ENCODE results near the gene CEP72. TPM values are rescaled to one million over a fixed set of nuclear protein-coding genes. Genes with fewer than 3 reads are reported as not detected.
"Not testable (repeated sequence)": the region's sequence is repeated elsewhere in the genome, so short reads cannot be mapped to it uniquely, and the experiment has no call there.

The CEP72 gene
- total RNA-seq, 1 donor from 2014 or later = 11.9 TPM

DNA sequence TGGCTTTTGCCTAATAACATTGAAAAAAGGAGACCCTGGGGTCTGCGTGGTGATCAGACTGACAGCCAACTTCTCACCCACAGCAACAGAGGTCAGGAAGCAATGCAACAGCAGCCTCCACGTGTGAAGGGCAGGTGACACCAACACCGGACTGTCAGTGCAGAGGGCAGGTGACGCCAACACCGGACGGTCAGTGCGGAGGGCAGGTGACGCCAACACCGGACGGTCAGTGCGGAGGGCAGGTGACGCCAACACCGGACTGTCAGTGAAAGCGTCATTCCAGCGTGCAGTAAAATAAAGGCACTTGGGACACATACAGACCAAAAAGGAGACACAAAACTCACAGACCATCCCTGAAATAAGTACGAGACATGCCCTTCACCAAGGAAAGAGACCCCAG lies 37.2 kb upstream of the CEP72 start:
- Mint-ChIP-seq H3K9me3 (ENCODE audit: unreplicated experiment) (peaks cover 3% of the 10 kb centered on the region), H3K27ac (ENCODE audit: unreplicated experiment) (no peak overlapping the region), H3K4me3 (ENCODE audit: unreplicated experiment) (no peak overlapping the region), H3K4me1 (ENCODE audit: unreplicated experiment) (no peaks in the 10 kb centered on the region), H3K27me3 (ENCODE audit: unreplicated experiment) (peaks cover 4% of the 10 kb centered on the region), H3K36me3 (ENCODE audit: low read depth, unreplicated experiment) (peaks cover 5% of the 10 kb centered on the region)
- no peak for DNase-seq (ENCODE audit: low spot score)
- TF ChIP-seq, protein P1, sequence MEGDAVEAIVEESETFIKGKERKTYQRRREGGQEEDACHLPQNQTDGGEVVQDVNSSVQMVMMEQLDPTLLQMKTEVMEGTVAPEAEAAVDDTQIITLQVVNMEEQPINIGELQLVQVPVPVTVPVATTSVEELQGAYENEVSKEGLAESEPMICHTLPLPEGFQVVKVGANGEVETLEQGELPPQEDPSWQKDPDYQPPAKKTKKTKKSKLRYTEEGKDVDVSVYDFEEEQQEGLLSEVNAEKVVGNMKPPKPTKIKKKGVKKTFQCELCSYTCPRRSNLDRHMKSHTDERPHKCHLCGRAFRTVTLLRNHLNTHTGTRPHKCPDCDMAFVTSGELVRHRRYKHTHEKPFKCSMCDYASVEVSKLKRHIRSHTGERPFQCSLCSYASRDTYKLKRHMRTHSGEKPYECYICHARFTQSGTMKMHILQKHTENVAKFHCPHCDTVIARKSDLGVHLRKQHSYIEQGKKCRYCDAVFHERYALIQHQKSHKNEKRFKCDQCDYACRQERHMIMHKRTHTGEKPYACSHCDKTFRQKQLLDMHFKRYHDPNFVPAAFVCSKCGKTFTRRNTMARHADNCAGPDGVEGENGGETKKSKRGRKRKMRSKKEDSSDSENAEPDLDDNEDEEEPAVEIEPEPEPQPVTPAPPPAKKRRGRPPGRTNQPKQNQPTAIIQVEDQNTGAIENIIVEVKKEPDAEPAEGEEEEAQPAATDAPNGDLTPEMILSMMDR (IDR thresholded peaks at IDR 0.05; ENCODE audit: unreplicated experiment) = no peak

DNA sequence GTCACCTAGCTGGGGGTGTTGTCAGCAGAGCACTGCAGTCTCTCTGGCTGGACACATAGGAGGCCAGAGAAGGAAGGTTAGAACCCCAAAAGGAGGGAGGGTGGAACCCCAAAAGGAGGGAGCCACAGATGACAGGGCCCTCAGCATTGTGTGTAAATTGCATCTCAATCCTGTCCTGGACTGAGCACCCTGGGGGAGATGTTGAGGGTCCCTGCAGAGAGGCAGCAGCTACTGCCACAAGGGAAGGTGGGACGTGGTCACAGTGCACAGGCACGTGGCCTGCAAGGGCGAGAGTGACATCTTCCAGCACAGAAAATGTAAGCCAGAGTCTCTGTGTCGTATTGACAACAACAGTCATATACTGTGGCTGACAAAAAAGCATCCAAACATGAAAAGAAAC lies 36.5 kb upstream of the CEP72 start:
- Mint-ChIP-seq H3K27me3 (ENCODE audit: unreplicated experiment) (peaks cover 4% of the 10 kb centered on the region), H3K27ac (ENCODE audit: unreplicated experiment) (no peak overlapping the region), H3K4me3 (ENCODE audit: unreplicated experiment) (no peak overlapping the region), H3K9me3 (ENCODE audit: unreplicated experiment) (peaks cover 3% of the 10 kb centered on the region), H3K4me1 (ENCODE audit: unreplicated experiment) (no peaks in the 10 kb centered on the region), H3K36me3 (ENCODE audit: low read depth, unreplicated experiment) (peaks cover 5% of the 10 kb centered on the region)
- DNase-seq (ENCODE audit: low spot score) = no peak
- TF ChIP-seq, protein P1 (IDR thresholded peaks at IDR 0.05; ENCODE audit: unreplicated experiment) = no peak

DNA sequence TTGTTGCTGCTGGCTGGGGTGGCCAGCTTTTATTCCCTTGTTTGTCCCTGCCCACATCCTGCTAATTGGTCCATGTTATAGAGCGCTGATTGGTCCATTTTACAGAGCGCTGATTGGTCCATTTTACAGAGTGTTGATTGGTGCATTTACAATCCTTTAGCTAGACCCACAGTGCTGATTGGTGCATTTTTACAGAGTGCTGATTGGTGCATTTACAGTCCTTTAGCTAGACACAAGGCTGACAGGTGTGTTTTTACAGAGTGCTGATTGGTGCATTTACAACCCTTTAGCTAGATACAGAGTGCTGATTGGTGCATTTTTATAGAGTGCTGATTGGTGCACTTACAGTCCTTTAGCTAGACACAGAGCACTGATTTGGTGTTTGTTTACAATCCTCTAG lies 34.9 kb upstream of the CEP72 start:
- H3K4me3 Mint-ChIP-seq (ENCODE audit: unreplicated experiment); H3K9me3 Mint-ChIP-seq (ENCODE audit: unreplicated experiment); H3K4me1 Mint-ChIP-seq (ENCODE audit: unreplicated experiment); DNase-seq (ENCODE audit: low spot score); H3K27me3 Mint-ChIP-seq (ENCODE audit: unreplicated experiment); H3K27ac Mint-ChIP-seq (ENCODE audit: unreplicated experiment); H3K36me3 Mint-ChIP-seq (ENCODE audit: low read depth, unreplicated experiment): not testable (repeated sequence)

DNA sequence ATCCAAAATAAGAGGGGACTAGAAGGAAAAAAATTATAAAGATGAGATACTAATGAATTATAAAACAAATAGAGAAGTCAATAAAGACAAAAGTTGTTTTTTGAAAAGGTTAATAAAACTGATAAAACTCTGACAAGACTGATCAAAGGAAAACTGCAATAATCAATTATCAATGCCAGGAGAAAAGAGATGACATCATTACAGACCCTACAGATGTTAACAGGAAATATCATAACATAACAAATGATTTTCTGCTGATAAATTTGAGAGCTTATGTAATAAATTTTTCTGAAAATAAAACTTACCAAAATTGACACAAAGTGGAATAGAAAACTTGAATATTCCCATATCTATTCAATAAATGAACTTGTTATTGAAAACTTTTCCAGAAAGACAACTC lies 34.3 kb upstream of the CEP72 start:
- H3K36me3 Mint-ChIP-seq (ENCODE audit: low read depth, unreplicated experiment) = peaks cover 5% of the 10 kb centered on the region
- no peak overlapping the region for H3K27ac Mint-ChIP-seq (ENCODE audit: unreplicated experiment)
- peaks cover 7% of the 10 kb centered on the region for H3K27me3 Mint-ChIP-seq (ENCODE audit: unreplicated experiment)

DNA sequence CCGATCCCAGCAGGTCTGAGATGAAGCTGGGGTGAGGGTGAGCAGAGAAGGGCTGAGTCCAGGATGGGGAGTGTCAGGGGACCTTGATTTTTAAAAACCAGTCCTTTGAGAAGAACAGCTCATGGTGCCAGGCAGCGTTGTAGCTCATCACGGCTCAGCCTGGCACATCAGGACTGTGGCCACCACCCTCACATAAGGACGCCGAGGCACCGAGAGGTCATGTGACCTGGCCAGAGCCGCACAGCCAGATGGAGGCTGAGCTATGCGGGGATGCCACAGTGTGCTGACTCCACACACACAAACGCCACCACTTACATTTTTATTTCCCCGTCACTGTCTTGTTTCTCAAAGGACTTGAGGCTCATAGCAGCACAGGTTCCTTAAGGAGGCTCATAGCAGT lies 32.9 kb upstream of the CEP72 start:
- Mint-ChIP-seq H3K4me3 (ENCODE audit: unreplicated experiment) (no peak overlapping the region), H3K27ac (ENCODE audit: unreplicated experiment) (no peak overlapping the region), H3K4me1 (ENCODE audit: unreplicated experiment) (no peaks in the 10 kb centered on the region), H3K36me3 (ENCODE audit: low read depth, unreplicated experiment) (peaks cover 5% of the 10 kb centered on the region), H3K27me3 (ENCODE audit: unreplicated experiment) (peaks cover 6% of the 10 kb centered on the region), H3K9me3 (ENCODE audit: unreplicated experiment) (peaks cover 3% of the 10 kb centered on the region)
- TF ChIP-seq, protein P1 (IDR thresholded peaks at IDR 0.05; ENCODE audit: unreplicated experiment) = no peak
- DNase-seq (ENCODE audit: low spot score) = no peak

More for the DNA sequence above, 34.3 kb upstream of the CEP72 start:
- Mint-ChIP-seq H3K4me3 (ENCODE audit: unreplicated experiment) (no peak overlapping the region), H3K9me3 (ENCODE audit: unreplicated experiment) (peaks cover 3% of the 10 kb centered on the region), H3K4me1 (ENCODE audit: unreplicated experiment) (no peaks in the 10 kb centered on the region)
- TF ChIP-seq, protein P1 (IDR thresholded peaks at IDR 0.05; ENCODE audit: unreplicated experiment) = no peak
- DNase-seq (ENCODE audit: low spot score) = no peak

Data from endothelial cell (in vitro differentiated cells).